ENCODE data around the gene RPL10A.

Gene RPL10A

DNA sequence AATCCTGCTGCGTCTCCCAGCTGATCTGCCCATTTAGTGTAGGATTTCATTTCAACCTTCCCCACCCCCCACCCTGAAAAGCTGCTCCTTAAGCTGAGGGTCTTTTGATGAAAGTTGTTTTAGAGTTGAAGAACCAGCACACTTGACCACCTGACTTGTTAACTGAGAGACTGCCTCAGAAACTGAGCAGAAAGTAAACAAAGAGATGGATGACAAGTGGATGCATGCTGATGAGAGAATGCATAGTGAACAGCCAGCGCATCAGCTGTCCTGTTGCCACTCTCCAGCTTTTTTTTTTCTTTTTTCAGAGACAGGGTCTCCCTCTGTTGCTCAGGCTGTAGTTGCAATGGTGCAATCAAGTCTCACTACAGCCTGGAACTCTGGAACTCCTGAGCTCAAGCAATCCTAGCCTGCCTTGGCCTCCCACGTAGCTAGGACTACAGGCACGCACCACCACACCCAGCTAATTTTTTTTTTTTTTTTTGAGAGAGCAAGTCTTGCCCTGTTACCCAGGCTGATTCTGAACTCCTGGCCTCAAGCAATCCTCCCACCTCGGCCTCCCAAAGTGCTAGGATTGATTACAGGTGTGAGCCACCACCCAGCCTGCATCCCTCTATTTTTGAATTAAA is 9.5 kb downstream of the RPL10A start:
- Histone ChIP-seq H3K36me3 (ENCODE audit: control insufficient read depth, insufficient read depth, low read length) (peaks cover 6% of the 10 kb centered on the region), H3K27me3 (replicated peaks; ENCODE audit: control insufficient read depth, insufficient read depth, low read length) (no peaks in the 10 kb centered on the region), H3K4me3 (replicated peaks; ENCODE audit: low read depth, low read length) (no peak overlapping the region)
- DNase-seq (ENCODE audit: extremely low read depth, insufficient read length) = no peak
- TF ChIP-seq, protein P1, sequence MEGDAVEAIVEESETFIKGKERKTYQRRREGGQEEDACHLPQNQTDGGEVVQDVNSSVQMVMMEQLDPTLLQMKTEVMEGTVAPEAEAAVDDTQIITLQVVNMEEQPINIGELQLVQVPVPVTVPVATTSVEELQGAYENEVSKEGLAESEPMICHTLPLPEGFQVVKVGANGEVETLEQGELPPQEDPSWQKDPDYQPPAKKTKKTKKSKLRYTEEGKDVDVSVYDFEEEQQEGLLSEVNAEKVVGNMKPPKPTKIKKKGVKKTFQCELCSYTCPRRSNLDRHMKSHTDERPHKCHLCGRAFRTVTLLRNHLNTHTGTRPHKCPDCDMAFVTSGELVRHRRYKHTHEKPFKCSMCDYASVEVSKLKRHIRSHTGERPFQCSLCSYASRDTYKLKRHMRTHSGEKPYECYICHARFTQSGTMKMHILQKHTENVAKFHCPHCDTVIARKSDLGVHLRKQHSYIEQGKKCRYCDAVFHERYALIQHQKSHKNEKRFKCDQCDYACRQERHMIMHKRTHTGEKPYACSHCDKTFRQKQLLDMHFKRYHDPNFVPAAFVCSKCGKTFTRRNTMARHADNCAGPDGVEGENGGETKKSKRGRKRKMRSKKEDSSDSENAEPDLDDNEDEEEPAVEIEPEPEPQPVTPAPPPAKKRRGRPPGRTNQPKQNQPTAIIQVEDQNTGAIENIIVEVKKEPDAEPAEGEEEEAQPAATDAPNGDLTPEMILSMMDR (IDR thresholded peaks at IDR 0.05; ENCODE audit: insufficient read depth, low read length, poor library complexity, severe bottlenecking) = no peak

DNA sequence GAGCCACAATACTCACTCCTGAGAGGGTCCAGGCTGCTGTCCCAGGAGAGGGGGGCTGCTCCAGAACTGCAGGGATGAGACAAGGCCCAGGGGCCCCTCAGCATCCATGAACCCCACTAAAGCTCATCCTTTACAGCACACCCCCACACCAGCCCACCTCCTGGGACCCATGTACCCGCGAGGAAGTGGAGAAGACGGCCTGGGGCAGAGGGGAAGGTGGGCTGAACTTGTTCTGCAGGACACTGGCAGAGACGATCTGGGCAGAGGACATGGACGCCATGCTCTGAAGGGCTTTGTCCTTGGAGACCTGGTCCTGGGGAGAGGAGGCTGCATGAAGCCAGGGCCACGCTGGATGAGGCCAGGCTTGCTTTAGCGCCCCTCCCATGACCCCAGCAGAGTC is 10.1 kb downstream of the RPL10A start:
- Histone ChIP-seq H3K27me3 (replicated peaks; ENCODE audit: control insufficient read depth, insufficient read depth, low read length) (no peaks in the 10 kb centered on the region), H3K36me3 (ENCODE audit: control insufficient read depth, insufficient read depth, low read length) (peaks cover 2% of the 10 kb centered on the region), H3K4me3 (replicated peaks; ENCODE audit: low read depth, low read length) (no peak overlapping the region)
- TF ChIP-seq, protein P1 (IDR thresholded peaks at IDR 0.05; ENCODE audit: insufficient read depth, low read length, poor library complexity, severe bottlenecking) = no peak
- no peak for DNase-seq (ENCODE audit: extremely low read depth, insufficient read length)

DNA sequence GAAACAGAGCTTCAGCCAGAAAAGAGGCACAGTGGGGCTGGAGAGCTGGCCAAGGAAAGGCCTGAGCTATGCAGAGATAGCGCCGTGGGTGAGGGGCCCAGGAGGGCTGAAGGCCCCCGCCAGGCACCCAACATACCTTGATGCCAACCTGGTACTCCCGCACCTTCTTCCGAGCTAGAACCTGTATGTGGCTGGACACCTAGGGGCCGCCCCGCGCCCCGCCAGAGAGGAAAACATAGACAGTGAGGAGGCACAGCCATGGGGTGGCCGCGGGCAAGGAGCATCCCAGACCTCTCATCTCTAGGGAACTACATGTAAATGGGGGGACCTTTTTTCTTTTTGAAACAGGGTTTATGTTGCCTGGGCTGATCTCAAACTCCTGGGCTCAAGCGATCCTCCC is 12.0 kb downstream of the RPL10A start:
- TF ChIP-seq, protein P1 (IDR thresholded peaks at IDR 0.05; ENCODE audit: insufficient read depth, low read length, poor library complexity, severe bottlenecking) = no peak
- Histone ChIP-seq H3K36me3 (ENCODE audit: control insufficient read depth, insufficient read depth, low read length) (no peaks in the 10 kb centered on the region; the same call in 1 of the 2 replicates), H3K27me3 (replicated peaks; ENCODE audit: control insufficient read depth, insufficient read depth, low read length) (no peaks in the 10 kb centered on the region; the same call in 1 of the 2 replicates), H3K4me3 (replicated peaks; ENCODE audit: low read depth, low read length) (no peak overlapping the region)
- DNase-seq (ENCODE audit: extremely low read depth, insufficient read length) = no peak

DNA sequence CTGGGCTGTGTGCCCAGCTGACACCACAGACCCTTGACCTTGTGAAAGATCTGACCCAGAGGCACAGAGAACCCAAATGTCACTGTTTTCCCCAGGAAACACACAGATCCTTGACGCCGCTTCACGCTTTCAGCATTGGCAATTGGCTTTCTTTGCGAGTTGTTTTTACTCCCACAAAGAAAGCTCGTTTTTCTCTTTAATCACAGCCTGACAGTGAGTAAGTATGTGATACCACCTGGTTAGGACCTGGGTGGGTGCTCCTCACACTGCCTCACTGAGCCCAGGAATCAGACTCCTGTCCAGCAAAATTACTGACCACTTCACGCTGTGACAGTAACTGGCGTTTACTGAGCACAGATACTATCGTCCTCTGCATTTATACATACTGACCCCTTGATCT is 13.0 kb downstream of the RPL10A start:
- Histone ChIP-seq H3K27me3 (replicated peaks; ENCODE audit: control insufficient read depth, insufficient read depth, low read length) (no peaks in the 10 kb centered on the region; the same call in 1 of the 2 replicates), H3K4me3 (replicated peaks; ENCODE audit: low read depth, low read length) (no peak overlapping the region), H3K36me3 (ENCODE audit: control insufficient read depth, insufficient read depth, low read length) (no peaks in the 10 kb centered on the region)
- DNase-seq (ENCODE audit: extremely low read depth, insufficient read length) = no peak
- TF ChIP-seq, protein P1 (IDR thresholded peaks at IDR 0.05; ENCODE audit: insufficient read depth, low read length, poor library complexity, severe bottlenecking) = no peak

DNA sequence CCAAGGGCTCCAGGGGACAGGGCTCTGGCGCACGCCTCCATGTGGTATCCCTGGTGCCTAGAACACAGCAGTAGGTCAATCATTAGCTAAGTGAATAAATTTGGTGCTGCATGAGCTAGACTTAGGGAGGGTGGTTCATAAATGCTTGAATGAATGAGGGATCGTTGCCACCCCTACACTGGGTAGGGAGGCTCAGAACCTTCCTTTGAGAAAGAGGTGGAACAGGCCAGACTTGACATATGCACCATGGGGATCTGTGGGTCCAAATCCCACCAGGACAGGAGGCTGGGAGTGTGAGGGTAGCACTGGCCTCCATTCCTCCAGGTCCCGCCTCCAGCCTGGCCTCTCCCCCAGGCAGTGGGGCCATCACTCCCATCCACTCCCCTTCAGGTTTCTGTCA is 14.9 kb downstream of the RPL10A start:
- Histone ChIP-seq H3K4me3 (replicated peaks; ENCODE audit: low read depth, low read length) (no peak overlapping the region), H3K36me3 (ENCODE audit: control insufficient read depth, insufficient read depth, low read length) (no peaks in the 10 kb centered on the region), H3K27me3 (replicated peaks; ENCODE audit: control insufficient read depth, insufficient read depth, low read length) (no peaks in the 10 kb centered on the region; the same call in 1 of the 2 replicates)
- TF ChIP-seq, protein P1 (IDR thresholded peaks at IDR 0.05; ENCODE audit: insufficient read depth, low read length, poor library complexity, severe bottlenecking) = no peak
- no peak for DNase-seq (ENCODE audit: extremely low read depth, insufficient read length)

DNA sequence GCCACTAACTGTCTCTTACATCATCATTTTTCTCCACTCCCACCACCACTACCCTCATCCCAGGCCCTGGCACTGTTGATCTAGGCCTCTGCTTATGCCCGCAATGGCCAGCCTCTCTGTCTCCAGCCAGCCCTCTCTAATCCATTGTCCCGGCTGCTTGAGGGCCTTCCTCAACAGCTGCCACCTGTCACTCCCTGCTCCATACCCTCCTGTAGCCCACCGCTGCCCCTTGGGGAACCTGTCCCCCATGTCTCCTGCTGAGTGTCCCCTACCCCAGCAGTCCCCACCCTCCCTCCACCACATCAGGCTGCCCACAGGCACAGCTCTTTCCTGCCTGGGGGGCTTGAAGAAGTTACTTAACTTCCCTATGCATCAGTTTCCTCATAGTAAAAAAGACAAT is 15.3 kb downstream of the RPL10A start:
- Histone ChIP-seq H3K36me3 (ENCODE audit: control insufficient read depth, insufficient read depth, low read length) (no peaks in the 10 kb centered on the region), H3K4me3 (replicated peaks; ENCODE audit: low read depth, low read length) (no peak overlapping the region), H3K27me3 (replicated peaks; ENCODE audit: control insufficient read depth, insufficient read depth, low read length) (no peaks in the 10 kb centered on the region; the same call in 1 of the 2 replicates)
- TF ChIP-seq, protein P1 (IDR thresholded peaks at IDR 0.05; ENCODE audit: insufficient read depth, low read length, poor library complexity, severe bottlenecking) = no peak
- no peak for DNase-seq (ENCODE audit: extremely low read depth, insufficient read length)

Data from GM06990 (cell line).